ENCODE results near the gene CCBE1.
"Not testable (repeated sequence)": the region's sequence is repeated elsewhere in the genome, so short reads cannot be mapped to it uniquely, and the experiment has no call there.

CCBE1 gene

DNA sequence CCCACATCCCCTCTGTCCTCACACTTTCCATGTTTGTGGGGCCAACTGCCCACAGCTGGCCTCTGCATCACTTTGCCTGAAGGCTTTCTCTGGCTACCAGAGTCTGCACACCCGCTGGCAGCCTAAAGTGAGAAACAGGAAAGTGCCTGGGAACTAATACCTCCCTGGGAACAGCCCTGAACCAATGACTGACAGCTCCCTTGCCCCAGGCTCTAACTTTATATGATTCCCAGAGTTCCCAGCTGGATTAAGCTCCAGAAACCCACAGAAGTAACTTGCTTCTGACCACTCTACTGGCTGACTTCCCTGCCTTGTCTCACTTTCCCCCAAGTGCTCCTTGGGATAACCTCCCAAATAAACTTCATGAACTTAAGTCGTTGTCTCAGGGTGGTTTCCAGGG, 178.5 kb downstream of the CCBE1 start:
- no peak for DNase-seq

DNA sequence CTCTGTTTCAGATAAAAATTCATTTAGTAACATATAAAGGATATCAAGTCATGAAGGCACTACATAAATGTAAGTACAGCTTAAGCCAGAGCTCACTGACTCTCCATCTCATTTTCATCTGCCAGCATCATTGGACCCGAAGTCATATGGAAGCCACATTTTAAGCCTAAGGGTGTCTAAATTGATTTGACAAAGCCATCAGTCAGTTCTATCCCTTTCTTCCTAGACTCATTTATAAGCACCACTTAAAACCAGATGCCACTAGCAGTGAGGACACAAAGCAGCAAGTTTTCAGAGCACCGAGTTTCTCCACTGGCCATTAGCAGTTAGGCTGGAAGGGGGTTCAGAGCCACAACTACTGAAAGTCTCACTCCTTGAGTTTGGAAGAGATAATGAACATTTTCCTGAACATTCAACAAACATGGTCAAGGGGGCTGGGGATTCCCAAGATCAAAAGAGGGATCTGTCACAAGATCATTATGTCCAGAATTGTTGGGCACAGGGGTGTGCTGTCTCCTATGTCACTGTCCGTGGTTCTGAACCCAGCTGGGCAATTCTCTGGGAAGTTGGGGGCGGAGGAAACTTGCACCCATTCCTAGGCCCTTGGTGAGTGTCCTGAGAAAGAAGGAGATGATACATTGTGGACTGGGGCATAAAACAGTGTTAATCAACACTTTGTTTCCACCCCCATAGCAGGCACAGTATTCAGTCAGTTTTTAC, 179.6 kb downstream of the CCBE1 start:
- DNase-seq = no peak

- DNase-seq = no peak
Measured at GRCh38 chr18:59516356-59517155, 180.7 kb downstream of the CCBE1 start.

- not testable (repeated sequence) for DNase-seq
Measured at GRCh38 chr18:59515956-59516355, 181.3 kb downstream of the CCBE1 start.

GRCh38 chr18:59515147-59515546, 182.1 kb downstream of the CCBE1 start:
- no peak for DNase-seq

- DNase-seq = no peak
Measured at GRCh38 chr18:59514203-59514602, 183.0 kb downstream of the CCBE1 start.

- DNase-seq = no peak
Measured at GRCh38 chr18:59512025-59512755, 185.0 kb downstream of the CCBE1 start.

GRCh38 chr18:59509481-59510442, 187.5 kb downstream of the CCBE1 start:
- no peak for DNase-seq

DNA sequence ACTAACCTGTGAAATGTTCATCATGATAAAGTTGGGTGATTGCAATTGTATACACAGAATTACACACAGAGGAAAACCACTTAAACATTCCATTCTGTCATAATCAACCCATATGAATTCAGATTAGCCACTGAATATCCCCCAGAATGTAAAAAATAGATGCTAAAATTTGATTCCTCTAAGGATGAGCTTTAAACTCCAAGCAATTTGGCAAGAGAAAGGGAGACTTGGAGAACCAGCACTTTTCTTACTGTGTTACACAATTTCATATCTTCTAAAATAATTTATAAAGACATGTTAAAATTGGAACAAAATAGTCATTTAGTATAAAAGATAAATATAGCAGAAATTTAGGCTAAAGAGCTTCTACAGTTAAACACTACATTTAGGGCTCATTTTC, 191.9 kb downstream of the CCBE1 start:
- DNase-seq = no peak

DNA sequence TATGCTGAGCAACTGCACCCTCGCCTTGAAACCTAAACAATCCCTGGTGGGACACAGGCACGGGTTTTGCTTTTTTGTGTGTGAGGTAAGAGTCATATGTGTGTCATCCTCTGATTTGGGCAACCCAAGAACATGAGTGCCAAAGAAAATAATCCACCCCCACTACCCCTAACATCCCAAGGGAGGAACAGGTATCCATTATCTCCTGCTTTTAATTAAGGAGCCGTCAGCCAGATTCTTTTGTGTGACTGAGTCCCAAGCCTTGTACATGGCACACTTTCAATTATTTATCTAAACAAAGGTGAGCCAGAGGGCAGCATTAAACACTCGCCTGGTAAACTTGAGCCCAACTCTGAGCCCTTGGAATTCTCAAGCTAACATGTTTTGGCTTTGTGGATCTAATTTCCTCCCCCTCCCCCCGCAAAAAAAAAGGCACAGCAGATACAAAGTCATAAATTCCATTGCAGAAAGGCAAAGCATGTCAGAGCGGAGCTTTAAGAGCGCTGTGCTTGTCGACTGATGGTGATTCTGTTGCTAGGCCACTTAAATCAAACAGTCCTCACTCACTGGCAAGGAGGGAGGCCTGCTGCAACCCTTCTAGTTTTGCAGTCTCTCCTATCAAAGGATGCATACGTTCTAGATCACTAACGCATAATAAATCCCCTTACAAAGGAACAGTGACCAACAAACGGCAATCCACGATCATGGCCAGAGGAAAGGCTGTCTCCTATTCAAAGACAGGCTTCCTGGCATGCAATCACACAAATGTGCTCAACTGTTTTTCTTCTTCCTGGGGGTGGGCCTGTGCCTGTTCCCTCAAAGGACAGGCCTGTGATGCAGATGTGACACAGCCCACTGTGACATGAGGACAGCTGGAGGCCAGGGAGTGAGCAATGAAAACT, 194.7 kb downstream of the CCBE1 start:
- no peak for DNase-seq

GRCh38 chr18:59501920-59502273, 195.3 kb downstream of the CCBE1 start:
- DNase-seq = no peak

DNA sequence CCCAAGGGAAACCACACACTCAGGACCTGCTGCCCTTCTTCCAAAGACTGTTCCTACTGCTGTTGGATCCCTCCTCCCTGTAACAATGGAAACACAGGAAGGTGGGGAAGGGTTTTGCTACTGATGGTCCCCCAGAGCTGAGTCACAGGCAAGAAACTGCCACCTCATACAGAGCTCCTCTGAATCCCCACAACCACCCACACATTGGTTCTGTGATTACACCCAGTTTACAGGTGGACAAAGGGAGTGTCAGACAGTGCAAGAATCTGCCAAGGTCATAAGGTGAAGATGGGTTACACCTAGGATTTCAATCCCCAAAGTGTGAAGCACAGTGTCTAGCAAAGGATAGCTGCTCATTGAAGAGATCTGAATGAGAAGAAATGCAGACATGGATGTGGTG, 196.5 kb downstream of the CCBE1 start:
- DNase-seq = no peak

- DNase-seq = no peak
Measured at GRCh38 chr18:59498506-59499086, 198.6 kb downstream of the CCBE1 start.

DNA sequence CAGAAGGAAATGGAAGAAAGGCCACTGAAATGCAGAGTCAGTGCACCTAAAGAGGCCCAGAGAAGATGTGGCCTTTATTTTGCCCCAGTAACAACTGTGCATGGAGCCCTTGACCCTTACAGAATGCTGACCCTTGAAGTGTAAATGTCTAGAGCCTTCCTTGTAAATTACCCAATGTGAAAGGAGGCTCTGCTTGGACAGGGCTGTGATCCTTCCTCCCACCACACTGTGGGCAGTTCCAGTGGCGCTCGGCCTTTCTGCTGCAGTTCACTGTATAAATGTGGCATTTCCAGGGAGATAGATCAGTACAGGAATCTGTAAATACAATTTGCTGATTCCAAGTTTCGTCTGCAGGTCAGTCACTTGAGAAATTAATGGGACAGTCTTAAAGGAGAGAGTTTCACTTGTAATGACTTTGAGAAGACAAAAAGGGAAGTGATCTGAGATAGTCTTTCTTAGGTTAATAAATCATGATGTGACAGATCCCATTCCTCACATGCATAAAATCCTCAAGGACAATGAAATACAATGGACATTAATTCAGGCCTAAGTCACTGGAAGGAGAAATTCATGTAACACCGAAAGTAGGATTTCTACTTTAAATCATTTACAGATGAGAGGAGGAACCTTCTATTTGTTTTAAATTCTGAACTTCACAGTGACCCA, 204.3 kb downstream of the CCBE1 start:
- no peak for DNase-seq

GRCh38 chr18:59488899-59489298, 208.3 kb downstream of the CCBE1 start:
- no peak for DNase-seq

DNA sequence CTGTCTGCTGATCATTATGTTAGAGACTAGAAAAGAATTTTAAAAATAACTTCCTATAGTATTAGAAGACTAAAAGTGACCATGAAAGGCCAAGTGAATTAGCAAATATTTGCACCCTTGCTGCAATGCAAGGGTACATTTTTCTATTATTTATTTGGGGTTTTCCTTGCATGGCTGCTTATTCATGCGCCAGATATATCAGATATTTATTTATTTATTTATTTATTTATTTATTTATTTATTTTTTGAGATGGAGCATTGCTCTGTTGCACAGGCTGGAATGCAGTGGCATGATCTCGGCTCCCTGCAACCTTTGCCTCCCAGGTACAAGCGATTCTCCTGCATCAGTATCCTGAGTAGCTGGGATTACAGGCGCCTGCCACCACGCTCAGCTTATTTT, 211.8 kb downstream of the CCBE1 start:
- DNase-seq = no peak

DNA sequence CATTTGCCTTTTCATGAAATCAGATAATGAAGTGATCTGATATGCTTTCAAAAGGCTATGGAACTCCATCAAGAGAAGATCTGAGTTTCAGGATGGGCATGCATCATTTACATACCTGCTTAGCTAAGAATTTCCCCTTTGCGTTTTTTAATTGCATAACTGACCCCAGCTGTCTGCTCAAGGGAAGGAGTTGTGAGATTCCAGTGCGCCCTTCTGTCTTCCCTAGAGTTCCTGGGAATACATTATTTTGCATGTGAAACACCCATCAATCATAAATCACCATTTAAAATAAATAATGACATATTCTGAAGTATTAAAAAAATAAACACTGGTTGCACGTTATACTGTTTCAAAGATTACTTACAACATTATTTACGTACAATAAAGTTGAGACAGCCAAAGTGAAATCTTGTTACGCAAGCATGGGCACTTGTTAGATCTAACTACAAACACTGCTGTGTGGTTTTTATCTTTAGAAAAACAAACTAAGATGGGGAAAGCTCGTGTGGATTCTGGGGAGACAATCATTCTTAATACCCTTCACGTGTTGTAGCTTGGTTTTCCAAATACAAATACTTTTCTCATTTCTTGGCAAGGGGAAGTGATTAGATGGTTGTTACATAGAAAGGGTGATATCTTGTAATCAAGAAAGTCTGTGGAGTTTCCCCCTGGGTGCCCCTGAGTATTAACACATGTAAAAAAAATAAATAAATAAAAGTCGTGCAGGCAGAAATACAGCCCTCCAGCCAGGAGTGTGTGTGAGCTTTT, 212.5 kb downstream of the CCBE1 start:
- no peak for DNase-seq

DNA sequence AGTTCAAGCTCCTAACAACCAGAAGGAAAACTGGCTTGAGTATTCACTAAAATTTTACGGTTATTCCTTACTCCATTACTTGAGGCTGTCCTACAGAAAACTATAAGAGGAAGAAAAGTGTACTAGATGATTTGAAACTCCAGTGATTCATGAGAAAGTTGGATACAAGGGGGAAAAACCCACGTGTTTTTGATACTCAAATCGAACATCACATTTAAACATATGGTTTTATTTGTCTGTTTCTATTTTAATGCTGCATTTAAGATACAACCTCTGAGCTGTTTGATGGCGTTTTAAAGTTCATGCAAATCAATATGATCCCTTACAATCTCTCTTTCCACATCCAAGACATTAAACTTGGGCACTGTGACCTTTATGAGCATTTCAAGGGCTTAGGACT, 213.1 kb downstream of the CCBE1 start:
- DNase-seq = no peak

DNA sequence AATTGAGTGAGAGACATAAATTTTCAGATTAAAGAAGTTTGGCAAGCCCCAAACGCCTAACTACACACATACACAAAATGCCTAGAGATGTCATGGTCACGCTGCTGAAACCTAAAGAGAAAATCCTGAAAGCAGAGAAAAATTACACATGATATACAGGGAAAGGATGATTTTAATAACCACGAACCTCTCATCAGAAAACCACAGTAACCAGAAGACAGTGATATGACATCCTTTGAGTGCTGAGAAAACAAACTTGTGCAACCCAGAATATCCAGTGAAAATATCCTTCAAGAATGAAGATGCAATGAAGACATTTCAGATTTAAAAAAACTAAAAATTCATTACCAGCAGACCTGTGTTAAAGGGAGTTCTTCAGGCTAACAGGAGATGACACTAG, 215.8 kb downstream of the CCBE1 start:
- no peak for DNase-seq

GRCh38 chr18:59479776-59480175, 217.4 kb downstream of the CCBE1 start:
- DNase-seq = no peak
